GM21381 (cell line): ENCODE measurements around the gene TBPL1.

Experiments
- ATAC-seq: cut with Tn5 transposase; IDR thresholded peaks from one replicate; pipeline ENCODE4 v1.9.1; 2021; ENCODE audit warnings: mild to moderate bottlenecking, moderate library complexity; ENCODE audit not compliant: unreplicated experiment

TBPL1 gene

DNA sequence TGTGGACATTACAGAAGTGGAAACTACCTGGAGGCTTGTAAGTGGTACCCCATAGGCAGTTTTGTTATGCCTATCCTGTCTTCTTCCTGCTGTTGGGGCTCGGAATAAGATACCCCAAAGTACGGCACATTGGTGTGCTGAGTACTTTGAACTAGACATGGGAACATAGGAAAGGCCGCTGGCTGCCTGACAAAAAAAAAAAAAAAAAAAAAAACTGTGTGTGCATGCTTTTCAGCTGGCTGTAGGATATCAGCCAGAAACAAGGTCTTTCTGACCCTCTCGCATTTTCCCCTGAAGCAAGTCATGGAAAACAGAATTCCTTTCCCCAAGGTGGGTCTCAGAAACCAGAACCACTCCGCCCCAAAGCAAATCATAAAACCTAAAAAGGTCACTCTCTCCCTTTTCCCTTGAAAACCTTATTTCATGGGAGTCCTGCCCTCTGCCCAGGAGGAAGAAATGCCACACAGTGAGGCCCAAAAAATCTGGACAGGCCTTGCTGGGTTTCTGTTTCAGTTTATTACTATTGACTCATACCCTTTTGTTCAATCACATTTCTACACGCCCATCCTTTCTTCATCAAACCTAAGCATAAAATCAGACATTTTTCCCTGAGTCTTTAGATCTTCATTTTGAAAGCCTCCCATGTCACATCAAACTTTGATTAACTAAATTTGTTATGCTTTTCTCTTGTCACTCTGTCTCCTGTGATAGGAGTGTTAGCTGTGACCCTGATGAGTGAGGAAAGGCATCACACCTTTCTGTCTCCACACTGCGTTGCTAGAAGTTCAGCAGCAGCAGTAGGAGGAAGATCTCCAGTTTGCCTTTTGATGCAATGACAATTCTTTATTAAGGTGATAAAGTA lies 82.2 kb downstream of the TBPL1 start:
- ATAC-seq, result no peak

DNA sequence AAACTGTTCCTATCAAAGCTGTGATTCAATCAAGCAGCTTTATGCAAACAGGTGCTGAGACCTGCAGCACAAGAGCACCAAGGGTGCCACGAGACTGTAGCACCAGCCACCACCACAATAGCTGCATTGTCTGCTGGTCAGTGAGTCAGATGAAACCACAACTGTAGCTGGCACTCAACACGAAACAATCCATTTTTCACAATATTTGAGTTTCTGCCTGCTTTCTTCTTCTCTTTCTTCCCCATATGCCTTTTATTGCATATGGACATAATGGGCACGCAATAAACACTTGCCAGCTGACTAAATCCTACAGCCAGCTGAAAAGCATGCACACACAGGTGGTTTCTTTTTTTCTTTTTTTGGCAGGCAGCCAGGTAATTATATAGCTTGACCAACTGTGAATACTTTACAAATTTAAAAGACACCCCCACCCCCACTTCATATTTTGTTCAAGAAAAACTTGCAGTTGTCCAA lies 82.8 kb downstream of the TBPL1 start:
- ATAC-seq, result peak; percentile 64

DNA sequence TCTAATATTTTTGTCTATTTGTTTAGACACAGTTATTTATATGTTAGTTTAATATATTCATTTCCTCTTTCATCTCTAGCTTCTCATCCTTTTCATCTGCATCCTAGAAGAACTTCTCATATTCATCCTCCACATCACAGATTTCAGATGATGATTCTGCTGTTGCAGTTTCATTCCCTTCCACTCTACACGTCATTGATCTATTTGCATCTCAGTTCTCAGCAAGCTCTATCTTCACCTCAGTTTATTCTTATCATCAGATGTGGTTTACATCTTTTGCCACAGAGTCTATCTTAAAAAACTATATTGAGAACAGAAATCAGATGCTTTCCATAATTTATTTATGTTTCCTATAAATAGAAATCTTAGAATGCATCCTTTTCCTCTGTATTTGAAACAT lies 86.1 kb downstream of the TBPL1 start:
- no peak for ATAC-seq
